GM21390 (cell line): ENCODE measurements around the gene NACC1.

ENCODE experiments used
- ATAC-seq: cut with Tn5 transposase; IDR thresholded peaks from one replicate; pipeline ENCODE4 v1.9.1; 2021; ENCODE audit not compliant: unreplicated experiment

Gene NACC1

GRCh38 chr19:13118424-13119193 is 545 bp downstream of the NACC1 start:
- peak; percentile 3 for ATAC-seq

DNA sequence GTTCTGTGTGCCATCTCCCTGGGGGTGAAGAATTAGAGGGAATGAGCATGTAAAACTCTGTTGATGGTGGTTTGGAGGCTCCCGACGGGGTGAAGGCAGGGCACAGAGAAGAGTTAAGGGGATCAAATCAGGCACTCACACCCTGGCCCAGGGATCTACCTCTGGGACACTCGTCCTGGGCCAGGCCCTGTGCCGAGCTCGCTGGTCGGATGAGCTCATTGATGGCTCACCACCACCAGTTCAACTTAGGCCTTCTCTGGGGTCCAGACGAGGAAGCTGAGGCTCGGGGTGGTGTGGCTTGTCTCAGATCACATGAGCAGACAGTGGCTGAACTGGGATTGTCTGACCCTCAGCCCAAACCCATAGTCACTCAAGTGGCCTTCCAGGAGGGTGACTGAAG is 1.6 kb downstream of the NACC1 start:
- ATAC-seq = no peak

GRCh38 chr19:13120031-13120430 is 2.0 kb downstream of the NACC1 start:
- no peak for ATAC-seq

GRCh38 chr19:13120817-13121216 is 2.8 kb downstream of the NACC1 start:
- no peak for ATAC-seq

DNA sequence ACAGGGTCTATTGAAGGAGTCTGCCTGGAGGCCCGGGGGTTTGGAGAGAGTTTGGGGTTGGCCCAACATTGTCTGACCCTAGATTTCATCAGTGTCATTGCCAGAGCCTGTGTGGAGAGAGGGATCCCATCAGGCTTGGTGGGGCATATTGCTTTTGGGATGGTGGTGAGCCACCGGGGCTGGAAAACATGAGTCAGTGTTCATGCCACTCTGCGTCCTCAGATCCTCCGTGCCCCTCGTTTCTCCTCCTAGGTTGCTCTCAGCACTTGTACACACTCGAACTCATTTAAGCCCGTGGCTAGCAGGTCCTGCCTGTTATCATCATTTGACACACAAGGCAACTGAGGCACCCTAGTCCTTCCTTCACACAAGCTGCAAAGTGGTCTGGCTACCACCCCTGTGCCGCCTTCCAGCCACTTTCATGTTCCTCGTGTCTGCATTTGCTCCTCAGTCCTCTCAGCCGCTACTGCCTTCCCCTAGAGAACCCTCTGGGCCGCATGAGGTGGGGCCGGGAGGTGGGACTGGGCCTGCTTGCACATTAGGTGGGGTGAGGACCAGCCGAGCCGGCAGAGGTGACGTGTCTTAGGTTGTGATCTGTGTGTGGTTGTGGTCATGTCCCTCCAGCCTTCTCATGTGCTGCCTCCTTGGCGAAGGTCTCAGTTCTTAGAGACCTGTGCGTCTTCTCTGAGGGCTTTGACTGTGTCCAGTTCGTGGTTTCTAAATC is 3.6 kb downstream of the NACC1 start:
- no peak for ATAC-seq

GRCh38 chr19:13122275-13122878 is 4.3 kb downstream of the NACC1 start:
- ATAC-seq = no peak

DNA sequence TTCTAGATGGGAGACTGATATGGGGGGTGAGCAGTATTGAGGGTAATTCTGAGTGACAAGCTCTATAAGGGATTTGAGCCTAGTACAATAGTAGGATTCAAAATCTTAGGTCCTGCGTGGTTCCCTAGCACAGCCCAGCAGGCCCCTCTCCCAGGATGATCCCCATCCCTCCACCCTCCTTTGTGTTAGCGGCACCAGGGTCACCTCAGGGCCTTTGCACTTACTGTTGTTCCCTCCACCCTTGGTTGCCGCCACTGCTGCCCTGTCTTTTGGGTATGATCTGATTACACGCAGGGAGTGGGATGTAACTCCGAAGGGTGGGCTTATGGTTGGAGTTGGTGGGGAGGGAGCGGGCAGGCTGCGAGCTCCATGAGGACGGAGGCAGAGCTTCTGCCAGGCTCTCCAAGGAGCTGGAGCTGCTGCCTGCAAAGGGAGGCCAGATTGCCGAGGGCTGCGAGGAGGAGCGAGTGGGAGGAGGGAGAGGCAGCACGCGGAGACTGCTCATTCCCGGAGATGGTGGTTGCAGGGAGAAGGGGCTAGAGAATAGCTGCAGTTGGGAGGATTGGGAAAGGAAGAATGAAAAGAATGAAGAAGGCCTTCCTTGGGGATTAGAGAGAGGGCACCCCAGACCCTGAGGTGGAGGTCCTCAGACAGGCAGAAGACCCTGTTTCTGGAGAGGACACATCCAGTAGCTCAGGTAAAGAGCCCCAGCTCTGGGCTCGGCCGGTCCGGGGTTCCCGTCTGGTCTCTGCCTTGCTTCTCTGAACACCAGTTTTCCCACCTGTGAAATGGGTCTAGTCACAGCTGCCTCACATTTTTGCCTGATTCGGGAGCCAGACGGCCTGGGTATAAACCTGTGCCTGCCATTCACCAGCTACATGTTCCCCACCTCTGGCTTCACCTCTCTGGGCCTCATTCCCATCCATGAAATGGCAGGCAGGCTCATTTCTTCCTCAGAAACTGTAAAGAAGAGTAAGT is 5.2 kb downstream of the NACC1 start:
- ATAC-seq = no peak

DNA sequence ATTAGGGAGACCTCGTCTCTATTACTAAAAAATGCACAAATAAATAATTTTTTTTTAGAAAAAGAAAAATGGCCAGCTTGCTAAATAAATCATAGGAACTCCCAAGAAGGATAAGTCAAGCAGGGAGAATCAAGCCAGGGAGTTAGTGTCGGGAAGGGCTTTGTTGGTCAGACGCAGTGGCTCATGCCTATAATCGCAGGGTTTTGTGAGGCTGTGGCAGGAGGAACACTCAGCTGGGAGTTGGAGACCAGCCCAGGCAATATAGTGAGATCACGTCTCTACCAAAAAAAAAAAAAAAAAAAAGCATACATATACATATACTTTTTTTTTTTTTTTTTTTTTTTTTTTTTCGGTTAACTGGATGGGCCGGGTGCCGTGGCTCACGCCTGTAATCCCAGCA is 9.0 kb downstream of the NACC1 start:
- ATAC-seq = no peak

GRCh38 chr19:13127811-13128575 is 9.9 kb downstream of the NACC1 start:
- no peak for ATAC-seq

DNA sequence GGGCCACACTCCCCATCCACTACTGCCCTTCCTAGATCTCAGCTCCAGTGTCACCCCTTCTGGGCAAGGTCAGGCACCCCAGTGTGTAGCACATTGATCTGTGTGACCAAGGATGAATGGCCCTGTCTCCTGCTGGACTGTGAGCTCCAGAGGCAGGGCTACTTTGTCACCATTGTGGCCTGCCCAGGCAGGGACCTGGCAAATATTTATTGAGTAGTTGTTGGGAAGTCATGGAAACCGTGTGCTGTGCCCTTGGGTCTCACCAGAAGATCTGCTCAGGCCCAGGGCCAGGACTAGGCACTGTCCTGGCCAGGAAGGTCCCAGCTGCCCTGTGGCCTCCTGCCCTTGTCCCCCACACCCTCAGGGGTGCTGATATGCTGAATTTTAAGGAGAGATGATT is 10.5 kb downstream of the NACC1 start:
- no peak for ATAC-seq

GRCh38 chr19:13129384-13129783 is 11.3 kb downstream of the NACC1 start:
- no peak for ATAC-seq

GRCh38 chr19:13130886-13131490 is 12.9 kb downstream of the NACC1 start:
- ATAC-seq = no peak

DNA sequence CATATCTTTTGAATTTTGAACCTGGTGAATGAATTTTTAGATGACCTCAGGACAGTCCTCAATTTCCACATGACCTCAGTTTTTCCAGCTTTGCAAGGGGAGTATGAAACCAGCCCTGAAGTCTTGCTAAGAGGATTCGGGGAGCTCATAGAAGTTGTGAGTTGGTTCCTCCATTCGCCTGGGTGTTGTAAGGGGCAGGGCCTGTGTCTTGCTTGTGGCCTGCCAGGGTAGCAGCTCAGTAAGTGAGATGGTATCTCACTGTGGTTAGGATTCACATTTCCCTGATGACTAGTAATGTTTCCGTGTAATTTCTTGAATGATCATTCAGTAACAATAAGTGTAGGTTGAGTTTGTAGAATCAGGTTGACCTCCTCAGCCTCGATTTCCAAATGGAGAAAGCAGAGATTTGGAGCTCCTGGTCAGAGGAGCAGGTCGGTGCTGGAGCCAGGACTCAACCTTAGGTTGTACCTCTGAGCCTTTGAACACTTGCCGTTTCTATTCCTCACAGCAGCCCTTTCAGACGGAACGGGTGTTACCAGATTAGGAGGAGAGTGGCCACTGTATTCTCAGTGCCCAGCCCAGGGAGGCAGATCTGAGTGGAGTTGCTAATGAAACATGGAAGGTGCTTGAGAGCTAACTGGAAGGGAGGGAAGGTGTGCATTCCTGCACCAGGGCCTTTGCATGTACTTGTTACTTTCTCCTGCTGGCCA is 14.6 kb downstream of the NACC1 start:
- ATAC-seq = no peak

GRCh38 chr19:13133241-13133870 is 15.3 kb downstream of the NACC1 start:
- ATAC-seq = no peak

- no peak for ATAC-seq
Measured at GRCh38 chr19:13134626-13135025, 16.6 kb downstream of the NACC1 start.

- ATAC-seq = no peak
Measured at GRCh38 chr19:13135068-13136062, 17.3 kb downstream of the NACC1 start.

DNA sequence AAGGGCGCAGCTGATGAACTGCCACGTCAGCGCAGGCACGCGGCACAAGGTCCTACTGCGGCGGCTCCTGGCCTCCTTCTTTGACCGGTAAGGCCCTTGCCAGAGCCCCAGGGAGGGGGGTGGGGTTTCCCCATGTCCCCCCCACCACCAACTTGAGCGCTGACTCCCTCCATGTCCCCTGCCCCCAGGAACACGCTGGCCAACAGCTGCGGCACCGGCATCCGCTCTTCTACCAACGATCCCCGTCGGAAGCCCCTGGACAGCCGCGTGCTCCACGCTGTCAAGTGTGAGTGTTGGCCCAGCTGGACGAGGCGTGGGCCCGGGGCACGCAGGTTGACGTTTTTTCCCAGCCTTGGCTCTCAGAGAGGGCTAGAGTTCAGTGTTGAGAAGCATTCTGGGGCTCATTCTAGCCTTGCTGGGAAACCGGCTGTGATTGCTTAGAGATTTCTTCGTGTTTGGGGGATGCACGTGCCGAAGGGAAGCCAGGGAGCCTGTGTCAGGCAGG is 19.3 kb downstream of the NACC1 start:
- no peak for ATAC-seq
